D721Med (cell line): ENCODE measurements around the gene GALNT18.
A peak's percentile ranks its signal among the peaks of the same experiment; 100 is the strongest.

ENCODE experiments used
- DNase-seq: peaks from one replicate; pipeline ENCODE4 v3.0.0; 2011; ENCODE audit warnings: low spot score; ENCODE audit not compliant: insufficient read length
- FAIRE-seq: peaks from 2 replicates; lab custom pipeline; 2011; peaks lifted over from hg19 to GRCh38; lab: Jason Lieb, UNC
- CTCF ChIP-seq: IDR thresholded peaks from 2 replicates; pipeline ENCODE4 v1.5.1; 2012; ENCODE audit warnings: mild to moderate bottlenecking, control low read depth; ENCODE audit not compliant: insufficient read depth; ENCODE audit errors: missing control alignments

GALNT18 gene

DNA sequence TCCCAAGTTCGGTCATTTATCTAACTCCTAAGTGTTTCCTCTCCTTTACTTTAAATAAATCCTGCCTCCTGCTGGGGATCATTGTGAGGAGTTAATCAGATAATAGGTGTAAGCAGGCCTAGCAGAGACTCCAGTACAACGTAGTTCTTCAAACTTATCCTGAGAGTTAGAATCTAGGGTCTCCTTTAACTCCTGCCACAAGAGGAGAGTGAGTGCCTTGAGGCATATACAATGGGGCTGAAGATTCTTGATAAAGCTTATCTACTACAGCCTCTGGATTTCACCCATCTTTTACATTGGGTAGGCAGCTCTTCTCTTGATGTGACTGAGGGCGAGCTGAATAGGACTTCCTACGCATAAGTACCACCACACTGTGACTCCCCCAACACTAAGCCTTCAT lies 3.1 kb upstream of the GALNT18 start:
- FAIRE-seq, result no peak
- no peak for DNase-seq
- TF ChIP-seq CTCF, result peak; percentile 33

DNA sequence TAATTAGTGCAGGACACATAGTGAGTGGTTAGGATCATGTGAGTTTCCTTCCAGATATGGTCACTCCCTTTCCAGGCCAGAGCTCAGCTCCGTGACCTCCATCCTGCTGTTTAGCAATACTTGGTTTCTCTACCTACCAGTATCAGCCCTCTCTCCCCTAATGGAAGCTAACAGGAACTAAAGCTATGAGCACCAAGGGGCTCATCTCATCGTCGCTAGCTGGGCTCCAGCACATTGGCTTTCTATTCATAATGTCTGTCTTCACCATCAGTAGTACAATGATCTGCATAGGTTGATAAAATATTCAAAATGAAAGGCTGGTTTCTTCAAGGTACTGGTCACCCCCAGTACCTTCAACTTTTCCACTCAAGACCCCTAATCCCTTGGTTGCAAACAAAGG lies 2.4 kb upstream of the GALNT18 start:
- TF ChIP-seq CTCF, result no peak
- DNase-seq (no peak), FAIRE-seq (no peak)

- FAIRE-seq (no peak), DNase-seq (no peak)
- TF ChIP-seq CTCF, result no peak
Measured at GRCh38 chr11:11622772-11623171, 967 bp upstream of the GALNT18 start.

DNA sequence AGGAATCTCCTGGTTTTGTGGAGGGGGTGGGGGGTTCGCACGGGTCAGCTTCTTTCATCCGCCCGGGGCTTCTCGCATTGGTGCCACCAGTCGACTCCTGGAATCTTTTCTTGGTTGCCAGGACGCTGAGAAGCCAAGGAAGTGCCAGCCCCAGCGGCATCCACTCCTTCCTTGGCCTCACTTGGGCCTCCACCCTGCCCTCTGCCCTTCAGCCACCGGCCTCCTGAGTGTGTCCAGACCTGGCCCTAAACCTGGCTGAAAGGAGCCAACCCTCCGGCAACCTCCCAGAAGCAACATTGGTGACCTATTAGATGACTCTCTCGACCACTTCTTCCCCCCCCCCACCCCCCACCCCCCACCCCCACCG lies 518 bp upstream of the GALNT18 start:
- FAIRE-seq (no peak), DNase-seq (no peak)
- TF ChIP-seq CTCF, result no peak

- DNase-seq (no peak), FAIRE-seq (no peak)
- TF ChIP-seq CTCF, result peak; percentile 35
Measured at GRCh38 chr11:11620921-11621572, 758 bp downstream of the GALNT18 start.

DNA sequence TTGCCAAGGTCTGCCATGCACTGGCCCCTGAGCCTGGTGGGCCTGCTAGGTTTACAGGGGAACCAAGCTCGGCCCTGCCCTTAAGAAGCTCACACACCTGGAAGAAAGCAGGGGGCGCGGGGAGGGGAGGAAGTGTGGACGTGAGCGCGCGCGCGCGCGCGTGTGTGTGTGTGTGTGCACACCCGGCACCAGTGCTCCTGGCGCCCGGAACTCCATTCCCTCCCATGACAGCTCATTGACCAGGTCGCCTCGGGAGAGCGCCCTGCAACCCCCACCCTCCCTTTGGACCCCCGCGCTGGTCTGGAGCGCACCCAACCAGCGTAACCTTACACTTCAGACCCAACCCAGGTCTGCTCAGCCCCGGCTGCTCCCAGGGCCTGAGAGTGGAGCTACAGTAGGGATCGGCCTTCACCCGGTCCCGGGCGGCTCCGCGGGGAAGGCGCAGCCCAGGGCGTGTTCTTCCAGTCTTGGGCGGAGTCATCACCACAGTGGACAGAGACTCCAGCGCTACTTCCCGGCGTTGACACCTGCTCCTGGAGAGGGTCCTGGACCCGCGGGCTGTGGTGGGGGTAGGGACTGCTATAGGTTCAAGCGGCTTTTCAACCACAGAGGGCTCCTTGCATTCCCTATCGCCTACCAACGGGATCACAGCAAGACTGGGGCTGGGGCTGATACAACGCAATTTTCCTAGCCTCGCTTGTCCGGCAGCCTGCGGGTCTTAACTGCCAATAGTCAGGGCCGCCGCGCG lies 1.5 kb downstream of the GALNT18 start:
- no peak for FAIRE-seq
- TF ChIP-seq CTCF, result no peak
- DNase-seq, result no peak

DNA sequence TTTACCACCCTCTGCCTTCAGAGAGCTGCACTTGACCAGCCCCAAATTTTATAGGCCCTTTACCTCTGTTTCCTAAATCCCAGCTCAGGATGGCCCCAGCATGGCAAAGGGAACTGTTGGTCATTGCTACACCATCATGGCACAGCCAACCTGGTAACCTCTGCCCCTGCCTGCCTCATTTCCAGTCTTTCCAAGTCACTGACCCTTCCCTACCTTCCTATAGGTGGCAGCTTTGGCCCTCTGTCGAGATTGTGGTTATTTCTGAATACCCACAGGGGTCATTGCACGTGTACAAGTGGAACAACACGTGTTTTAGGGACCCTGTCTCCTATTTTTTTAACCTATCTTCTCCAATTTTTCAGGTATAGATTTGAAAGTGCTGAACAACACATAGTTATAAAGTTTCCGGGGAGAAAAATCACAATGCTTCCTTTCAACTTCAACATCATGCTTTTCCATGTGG lies 2.8 kb downstream of the GALNT18 start:
- DNase-seq, result no peak

More for the DNA sequence above, 2.8 kb downstream of the GALNT18 start:
- TF ChIP-seq CTCF, result peak; percentile 8
- FAIRE-seq, result no peak
